NCI-H345 (cell line): ENCODE measurements around the gene ASPG.
A peak's percentile ranks its signal among the peaks of the same experiment; 100 is the strongest.

ENCODE experiments used
- DNase-seq: peaks from one replicate; lab custom pipeline; 2025; lab: John Stamatoyannopoulos, UW

The ASPG gene

GRCh38 chr14:104093366-104094055, 8.0 kb downstream of the ASPG start:
- DNase-seq: no peak

GRCh38 chr14:104094056-104094708, 8.7 kb downstream of the ASPG start:
- no peak for DNase-seq

- DNase-seq: peak; percentile 44
These were observed 9.4 kb downstream of the ASPG start for GRCh38 chr14:104094709-104095425.

GRCh38 chr14:104095426-104096310, 10.2 kb downstream of the ASPG start:
- DNase-seq: no peak

- DNase-seq: no peak
These were observed 10.8 kb downstream of the ASPG start for GRCh38 chr14:104096318-104096717.

- DNase-seq: peak; percentile 5
These were observed 11.5 kb downstream of the ASPG start for GRCh38 chr14:104096751-104097700.

GRCh38 chr14:104098272-104099095, 13.0 kb downstream of the ASPG start:
- no peak for DNase-seq

- DNase-seq: no peak
These were observed 13.9 kb downstream of the ASPG start for GRCh38 chr14:104099096-104100041.

- DNase-seq: no peak
These were observed 14.9 kb downstream of the ASPG start for GRCh38 chr14:104100171-104101085.

- no peak for DNase-seq
These were observed 15.7 kb downstream of the ASPG start for GRCh38 chr14:104101086-104101621.

- no peak for DNase-seq
These were observed 16.3 kb downstream of the ASPG start for GRCh38 chr14:104101651-104102281.

GRCh38 chr14:104102282-104102914, 16.9 kb downstream of the ASPG start:
- no peak for DNase-seq

GRCh38 chr14:104103061-104103445, 17.6 kb downstream of the ASPG start:
- DNase-seq: no peak

- DNase-seq: no peak
These were observed 18.1 kb downstream of the ASPG start for GRCh38 chr14:104103446-104104075.

- no peak for DNase-seq
These were observed 18.8 kb downstream of the ASPG start for GRCh38 chr14:104104076-104104901.
